PC-3 (cell line): ENCODE data around the gene BZW1.

ENCODE experiments used
- CTCF ChIP-seq: fragments of 300-600 bp; sonication (generic); conservative IDR thresholded peaks from 2 replicates; pipeline ENCODE4 v1.5.1; 2017; ENCODE audit warnings: antibody characterized with exemption, low read depth, mild to moderate bottlenecking, low read length
- EZH2 ChIP-seq: fragments of 300-600 bp; sonication (generic); IDR thresholded peaks from one replicate; pipeline ENCODE4 v1.6.1; 2017; ENCODE audit warnings: antibody characterized with exemption, mild to moderate bottlenecking, low read length; ENCODE audit not compliant: unreplicated experiment
- EZH2phosphoT487 ChIP-seq: fragments of 300-600 bp; sonication (generic); IDR thresholded peaks from 2 replicates; pipeline ENCODE4 v1.6.1; 2018; ENCODE audit warnings: mild to moderate bottlenecking, antibody characterized with exemption, low read length, borderline replicate concordance

- TF ChIP-seq CTCF (no peak), EZH2 (no peak), EZH2phosphoT487 (no peak)
Measured at GRCh38 chr2:200847939-200848338, 36.2 kb downstream of the BZW1 start.
